GM23338 (cell line): ENCODE data around the gene JMJD7. TPM values are rescaled to one million over a fixed set of nuclear protein-coding genes. Genes with fewer than 3 reads are reported as not detected.

ENCODE experiments used
- ATAC-seq: fragments of 200-7000 bp; cut with Tn5 transposase; 3 replicates; pipeline ENCODE4 v1.9.1; 2020
- DNase-seq: peaks from one replicate; pipeline ENCODE4 v3.0.0-alpha.2; 2015; ENCODE audit warnings: low spot score
- H2AFZ ChIP-seq: fragments of 200-600 bp; sonication (generic); 2 replicates; pipeline ENCODE4 v1.8.0; 2016; ENCODE audit warnings: antibody characterized with exemption, mild to moderate bottlenecking, moderate library complexity
- H3F3A ChIP-seq: fragments of 200-600 bp; sonication (generic); replicated peaks from 2 replicates; pipeline ENCODE4 v1.8.0; 2017; ENCODE audit warnings: antibody characterized with exemption, mixed run types, low read depth
- H3K27ac ChIP-seq: fragments of 200-600 bp; sonication (generic); 2 replicates; pipeline ENCODE4 v1.6.1; 2016; ENCODE audit warnings: low read depth
- H3K27me3 ChIP-seq: fragments of 200-600 bp; sonication (generic); 2 replicates; pipeline ENCODE4 v1.8.0; 2016; ENCODE audit warnings: mild to moderate bottlenecking, mixed run types, moderate library complexity; ENCODE audit not compliant: insufficient read depth
- H3K36me3 ChIP-seq: fragments of 200-600 bp; sonication (generic); 2 replicates; pipeline ENCODE4 v1.8.0; 2016; ENCODE audit warnings: mild to moderate bottlenecking; ENCODE audit not compliant: insufficient read depth
- H3K4me1 ChIP-seq: fragments of 200-600 bp; sonication (generic); 2 replicates; pipeline ENCODE4 v1.8.0; 2016; ENCODE audit warnings: mild to moderate bottlenecking, moderate library complexity; ENCODE audit not compliant: insufficient read depth
- H3K4me2 ChIP-seq: fragments of 200-600 bp; sonication (generic); 2 replicates; pipeline ENCODE4 v1.7.1; 2017; ENCODE audit warnings: mixed run types
- H3K4me3 ChIP-seq: fragments of 200-600 bp; sonication (generic); 2 replicates; pipeline ENCODE4 v1.6.1; 2016; ENCODE audit warnings: mixed run types
- H3K79me2 ChIP-seq: fragments of 200-600 bp; sonication (generic); replicated peaks from 2 replicates; pipeline ENCODE4 v1.8.0; 2017; ENCODE audit warnings: mild to moderate bottlenecking; ENCODE audit not compliant: insufficient read depth
- H3K9me2 ChIP-seq: fragments of 200-600 bp; sonication (generic); 2 replicates; pipeline ENCODE4 v1.8.0; 2017; ENCODE audit not compliant: insufficient read depth
- H4K20me1 ChIP-seq: fragments of 200-600 bp; sonication (generic); replicated peaks from 2 replicates; pipeline ENCODE4 v1.8.0; 2017; ENCODE audit warnings: mild to moderate bottlenecking; ENCODE audit not compliant: insufficient read depth
- H3K27ac Mint-ChIP-seq: 2 replicates; pipeline ENCODE4 v1.8.0; 2020; ENCODE audit warnings: inconsistent platforms, mild to moderate bottlenecking, moderate library complexity, mixed read lengths
- H3K27me3 Mint-ChIP-seq: 3 replicates; pipeline ENCODE4 v1.8.0; 2022; ENCODE audit warnings: low read depth, mild to moderate bottlenecking, moderate library complexity, mixed read lengths, inconsistent platforms; ENCODE audit not compliant: insufficient read depth, poor library complexity
- H3K36me3 Mint-ChIP-seq: 3 replicates; pipeline ENCODE4 v1.8.0; 2021; ENCODE audit warnings: low read depth, mild to moderate bottlenecking, inconsistent platforms, moderate library complexity, mixed read lengths
- H3K4me1 Mint-ChIP-seq: 3 replicates; pipeline ENCODE4 v1.8.0; 2020; ENCODE audit warnings: mild to moderate bottlenecking, inconsistent platforms, mixed read lengths
- H3K4me3 Mint-ChIP-seq: 3 replicates; pipeline ENCODE4 v1.8.0; 2021; ENCODE audit warnings: moderate library complexity, mild to moderate bottlenecking, inconsistent platforms, mixed read lengths
- H3K9me3 Mint-ChIP-seq: 3 replicates; pipeline ENCODE4 v1.8.0; 2020; ENCODE audit warnings: moderate library complexity, mild to moderate bottlenecking, inconsistent platforms, mixed read lengths
- CREB1 ChIP-seq: fragments of 250-450 bp; sonication (Bioruptor Pico); IDR thresholded peaks from 2 replicates; pipeline ENCODE4 v1.5.0; 2020; ENCODE audit warnings: low read depth, mild to moderate bottlenecking, moderate library complexity
- EZH2 ChIP-seq: fragments of 200-600 bp; sonication (generic); IDR thresholded peaks from one replicate; pipeline ENCODE4 v1.8.0; 2017; ENCODE audit warnings: antibody characterized with exemption, mild to moderate bottlenecking, low read depth; ENCODE audit not compliant: unreplicated experiment
- EZH2phosphoT487 ChIP-seq: fragments of 200-600 bp; sonication (generic); IDR thresholded peaks from one replicate; pipeline ENCODE4 v1.8.1; 2018; ENCODE audit warnings: antibody characterized with exemption; ENCODE audit not compliant: unreplicated experiment
- JUNB ChIP-seq: IDR thresholded peaks from one replicate; pipeline ENCODE4 v1.6.1; 2016; ENCODE audit warnings: antibody characterized with exemption; ENCODE audit not compliant: unreplicated experiment
- NANOG ChIP-seq: IDR thresholded peaks from 2 replicates; pipeline ENCODE4 v1.6.1; 2016; ENCODE audit warnings: antibody characterized with exemption, borderline replicate concordance
- POLR2AphosphoS5 ChIP-seq: IDR thresholded peaks from 2 replicates; pipeline ENCODE4 v1.6.1; 2016; ENCODE audit warnings: antibody characterized with exemption, low read depth
- STAT1 ChIP-seq: IDR thresholded peaks from one replicate; pipeline ENCODE4 v1.6.1; 2016; ENCODE audit warnings: antibody characterized with exemption; ENCODE audit not compliant: unreplicated experiment
- ZNF114 ChIP-seq: fragments of 250-450 bp; sonication (Bioruptor Pico); IDR thresholded peaks from 2 replicates; pipeline ENCODE4 v1.5.0; 2020; ENCODE audit warnings: mild to moderate bottlenecking, moderate library complexity
- ZNF331 ChIP-seq: fragments of 250-450 bp; sonication (Bioruptor Pico); IDR thresholded peaks from 2 replicates; pipeline ENCODE4 v1.5.0; 2020; ENCODE audit warnings: low read depth, mild to moderate bottlenecking, moderate library complexity
- ZNF462 ChIP-seq: fragments of 250-450 bp; sonication (Bioruptor Pico); IDR thresholded peaks from 2 replicates; pipeline ENCODE4 v1.5.0; 2020; ENCODE audit warnings: mild to moderate bottlenecking, moderate library complexity
- polyA plus RNA-seq: library from polyadenylated mRNA; unstranded; fragments of >200 nt; fragmentation: Nextera tagmentation; extraction: Ambion mirVana; gene quantifications from 2 replicates; pipeline ENCODE4 v1.2.1, GENCODE V29; 2016
- total RNA-seq: library from RNA; depleted of rRNA; stranded (reverse); fragments of >200 nt; shearing (Covaris generic); gene quantifications from 2 replicates; pipeline ENCODE4 v1.2.3, GENCODE V29; 2014
- TF ChIP-seq, protein P1 (sequence below), 2 experiments: fragments of 200-600 bp in 1 of 2; sonication (generic) in 1 of 2; conservative IDR thresholded peaks; 2 replicates each; pipeline versions ENCODE4 v1.5.1 to v1.6.1; 2016 to 2017; ENCODE audit warnings: antibody characterized with exemption in 2 of 2, low read depth in 2 of 2, mild to moderate bottlenecking in 2 of 2, moderate library complexity in 1 of 2

JMJD7 gene
- total and polyA plus RNA-seq, 2 experiments from 2014 or later: 8.5 to 9.2 TPM

DNA sequence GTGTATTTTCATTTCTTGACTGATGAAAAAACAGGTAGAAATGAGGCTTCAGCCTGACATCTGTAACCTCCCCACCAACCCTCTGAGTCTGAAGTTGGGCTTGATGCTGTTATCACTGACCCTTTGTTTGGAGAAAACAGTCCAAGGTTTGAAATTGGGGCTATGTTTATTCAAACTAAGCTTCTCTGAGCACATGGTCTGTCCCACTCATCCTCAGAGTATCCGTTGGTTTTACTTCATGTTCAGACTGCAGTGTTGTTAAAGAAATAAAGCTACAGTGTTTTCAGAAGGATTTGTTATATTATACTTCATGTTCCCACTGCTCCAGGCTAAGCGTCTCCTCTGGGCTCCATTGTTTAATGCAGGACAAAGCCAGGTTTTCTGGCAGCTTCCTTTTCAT is 47.6 kb upstream of the JMJD7 start:
- H3K79me2 ChIP-seq: peaks cover 30% of the 10 kb centered on the region
- no peaks in the 10 kb centered on the region for H3K36me3 ChIP-seq
- no peaks in the 10 kb centered on the region; the same call in 1 of the 2 replicates for H3F3A ChIP-seq
- Mint-ChIP-seq H3K4me3 (no peak overlapping the region), H3K27me3 (peaks cover 4% of the 10 kb centered on the region), H3K4me1 (peaks cover 47% of the 10 kb centered on the region), H3K36me3 (no peaks in the 10 kb centered on the region), H3K9me3 (no peaks in the 10 kb centered on the region), H3K27ac (no peak overlapping the region)
- no peaks in the 10 kb centered on the region for H3K27me3 ChIP-seq
- no peak overlapping the region for H3K27ac ChIP-seq
- no peak overlapping the region for H3K4me2 ChIP-seq
- no peak for DNase-seq
- no peaks in the 10 kb centered on the region for H4K20me1 ChIP-seq
- peaks cover 19% of the 10 kb centered on the region for H3K4me1 ChIP-seq
- TF ChIP-seq ZNF114 (CRISPR knock-in tag): no peak
- TF ChIP-seq, protein P1, sequence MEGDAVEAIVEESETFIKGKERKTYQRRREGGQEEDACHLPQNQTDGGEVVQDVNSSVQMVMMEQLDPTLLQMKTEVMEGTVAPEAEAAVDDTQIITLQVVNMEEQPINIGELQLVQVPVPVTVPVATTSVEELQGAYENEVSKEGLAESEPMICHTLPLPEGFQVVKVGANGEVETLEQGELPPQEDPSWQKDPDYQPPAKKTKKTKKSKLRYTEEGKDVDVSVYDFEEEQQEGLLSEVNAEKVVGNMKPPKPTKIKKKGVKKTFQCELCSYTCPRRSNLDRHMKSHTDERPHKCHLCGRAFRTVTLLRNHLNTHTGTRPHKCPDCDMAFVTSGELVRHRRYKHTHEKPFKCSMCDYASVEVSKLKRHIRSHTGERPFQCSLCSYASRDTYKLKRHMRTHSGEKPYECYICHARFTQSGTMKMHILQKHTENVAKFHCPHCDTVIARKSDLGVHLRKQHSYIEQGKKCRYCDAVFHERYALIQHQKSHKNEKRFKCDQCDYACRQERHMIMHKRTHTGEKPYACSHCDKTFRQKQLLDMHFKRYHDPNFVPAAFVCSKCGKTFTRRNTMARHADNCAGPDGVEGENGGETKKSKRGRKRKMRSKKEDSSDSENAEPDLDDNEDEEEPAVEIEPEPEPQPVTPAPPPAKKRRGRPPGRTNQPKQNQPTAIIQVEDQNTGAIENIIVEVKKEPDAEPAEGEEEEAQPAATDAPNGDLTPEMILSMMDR (conservative IDR thresholded peaks at IDR 0.05; ENCODE audit: low read depth in 2 of 2): no peak
- TF ChIP-seq EZH2phosphoT487: no peak
- TF ChIP-seq ZNF462: no peak
- no peak for TF ChIP-seq EZH2
- no peak for TF ChIP-seq POLR2AphosphoS5
- TF ChIP-seq ZNF331 (CRISPR knock-in tag): no peak
- TF ChIP-seq STAT1: no peak
- no peak for TF ChIP-seq NANOG
- TF ChIP-seq CREB1 (CRISPR knock-in tag): no peak
- no peak for TF ChIP-seq JUNB
- no peak overlapping the region for H3K4me3 ChIP-seq
- ATAC-seq: no peak
- no peak overlapping the region for H2AFZ ChIP-seq
- no peaks in the 10 kb centered on the region for H3K9me2 ChIP-seq
